ENCODE measurements around the gene FKBP5. TPM values are rescaled to one million over a fixed set of nuclear protein-coding genes. Genes with fewer than 3 reads are reported as not detected.

Gene FKBP5
- 10 to 100 TPM; 27.0 to 53.3 TPM for total RNA-seq
- 22.6 TPM for polyA plus RNA-seq (2013, experiment 1 of 2)
- 22.4 TPM for polyA plus RNA-seq (2013, experiment 2 of 2)
- long read RNA-seq, experiment 1, partial matches to known transcripts: 10 of 41 reads
- long read RNA-seq, experiment 1, other reads (novel, unspliced or antisense): 31 of 41 reads
- long read RNA-seq, experiment 2, transcript FKBP5-201 (11 exons, 3,772 nt): major isoform, 277 of 334 reads
- long read RNA-seq, experiment 2, partial matches to known transcripts: 19 of 334 reads
- long read RNA-seq, experiment 2, other reads (novel, unspliced or antisense): 37 of 334 reads
- long read RNA-seq, experiment 3, transcript FKBP5-201 (11 exons, 3,772 nt): major isoform, 150 of 168 reads
- long read RNA-seq, experiment 3, partial matches to known transcripts: 5 of 168 reads
- long read RNA-seq, experiment 3, other reads (novel, unspliced or antisense): 13 of 168 reads
- long read RNA-seq, experiment 4, transcript FKBP5-201 (11 exons, 3,772 nt): major isoform, 14 of 27 reads
- long read RNA-seq, experiment 4, partial matches to known transcripts: 6 of 27 reads
- long read RNA-seq, experiment 4, other reads (novel, unspliced or antisense): 7 of 27 reads

DNA sequence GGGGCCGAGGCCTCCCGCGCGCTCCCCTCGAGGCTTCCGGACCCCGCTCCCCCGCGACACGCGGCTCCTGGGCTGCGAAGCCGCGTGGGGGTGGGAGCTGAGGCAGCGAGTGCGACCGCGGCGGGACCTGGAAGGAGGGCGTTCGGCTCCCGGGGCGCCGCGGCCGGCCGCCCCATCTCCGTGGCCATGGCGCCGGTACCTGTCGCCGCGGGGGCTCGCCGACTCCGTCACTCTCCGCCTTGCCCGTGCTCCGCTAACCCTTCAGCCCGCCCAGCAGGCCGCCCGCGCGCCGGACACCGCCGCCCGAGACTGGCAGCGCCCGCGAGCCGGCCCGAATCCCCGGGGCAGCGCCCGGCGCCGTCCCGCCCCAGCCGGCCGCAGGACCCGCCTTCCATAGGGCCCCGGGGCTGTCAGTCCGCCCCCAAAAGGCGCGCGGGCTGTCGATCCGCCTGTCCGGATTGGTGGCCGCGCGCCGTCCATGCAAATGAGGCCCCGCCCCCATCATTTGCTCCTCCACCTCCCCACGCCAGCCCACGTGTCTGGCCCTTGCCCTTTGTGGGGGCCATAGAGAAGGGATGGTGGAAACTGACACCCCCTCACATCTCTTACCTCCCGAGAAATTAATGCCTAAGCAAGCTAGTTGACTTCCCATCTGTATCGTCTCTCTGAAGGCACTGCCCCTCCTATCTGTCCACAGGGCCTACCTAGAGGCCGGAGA is at the start of gene FKBP5:
Gene FKBP5 (minus strand): TSS at position 311 of the 718 bp plus-strand sequence. CDS start 46,091 bp downstream, outside the sequence.
- H3K27ac ChIP-seq (ENCODE audit: low read depth, low read length): no peak within 1 kb of the TSS

DNA sequence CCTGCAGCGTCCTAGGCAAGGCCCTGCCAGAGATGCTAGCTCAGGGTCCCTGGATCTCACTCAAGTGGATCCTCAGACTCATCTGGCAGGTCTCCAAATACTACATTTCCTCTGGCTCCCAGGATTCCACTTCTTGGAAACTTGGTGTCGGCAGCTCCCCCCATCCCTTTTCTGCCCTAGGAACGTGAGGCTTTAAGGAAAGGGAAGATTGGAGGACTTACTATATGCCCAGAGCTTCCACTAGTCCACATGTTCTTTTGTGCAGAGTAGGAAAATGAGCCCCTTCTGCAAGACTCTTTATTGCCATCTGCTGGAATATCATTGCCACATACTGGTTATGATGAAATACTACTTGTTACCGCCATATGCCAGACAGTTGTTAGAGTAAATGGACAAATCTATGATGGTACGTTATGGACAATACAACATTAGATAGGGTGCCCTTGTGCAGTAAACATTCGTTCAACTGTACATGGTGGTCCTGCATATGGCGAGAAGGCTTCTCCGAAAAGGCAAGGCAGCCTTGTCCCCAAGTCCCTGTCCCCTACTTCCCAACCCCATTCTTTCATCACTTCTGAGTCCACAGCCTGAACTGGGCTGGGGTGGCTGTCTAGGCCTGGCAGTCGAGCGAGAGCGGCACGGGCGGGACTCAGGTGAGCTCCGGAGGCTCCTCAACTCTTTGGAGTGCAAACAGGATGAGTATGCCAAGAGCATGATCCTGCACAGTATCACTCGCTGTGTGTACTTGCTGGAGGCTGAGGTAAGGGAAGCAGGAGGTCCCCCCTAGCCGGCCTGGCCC is 48.9 kb upstream of the FKBP5 start:
- peak; percentile 46 for DNase-seq
- TF ChIP-seq, protein P1, sequence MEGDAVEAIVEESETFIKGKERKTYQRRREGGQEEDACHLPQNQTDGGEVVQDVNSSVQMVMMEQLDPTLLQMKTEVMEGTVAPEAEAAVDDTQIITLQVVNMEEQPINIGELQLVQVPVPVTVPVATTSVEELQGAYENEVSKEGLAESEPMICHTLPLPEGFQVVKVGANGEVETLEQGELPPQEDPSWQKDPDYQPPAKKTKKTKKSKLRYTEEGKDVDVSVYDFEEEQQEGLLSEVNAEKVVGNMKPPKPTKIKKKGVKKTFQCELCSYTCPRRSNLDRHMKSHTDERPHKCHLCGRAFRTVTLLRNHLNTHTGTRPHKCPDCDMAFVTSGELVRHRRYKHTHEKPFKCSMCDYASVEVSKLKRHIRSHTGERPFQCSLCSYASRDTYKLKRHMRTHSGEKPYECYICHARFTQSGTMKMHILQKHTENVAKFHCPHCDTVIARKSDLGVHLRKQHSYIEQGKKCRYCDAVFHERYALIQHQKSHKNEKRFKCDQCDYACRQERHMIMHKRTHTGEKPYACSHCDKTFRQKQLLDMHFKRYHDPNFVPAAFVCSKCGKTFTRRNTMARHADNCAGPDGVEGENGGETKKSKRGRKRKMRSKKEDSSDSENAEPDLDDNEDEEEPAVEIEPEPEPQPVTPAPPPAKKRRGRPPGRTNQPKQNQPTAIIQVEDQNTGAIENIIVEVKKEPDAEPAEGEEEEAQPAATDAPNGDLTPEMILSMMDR (conservative IDR thresholded peaks at IDR 0.05): peak; percentile 63
- no peak overlapping the region for H3K9ac ChIP-seq (ENCODE audit: extremely low read depth, low read length, poor library complexity, severe bottlenecking)
- no peaks in the 10 kb centered on the region for H3K9me3 ChIP-seq (ENCODE audit: control insufficient read depth, low read length)
- peaks cover 3% of the 10 kb centered on the region for H3K4me1 ChIP-seq (ENCODE audit: control insufficient read depth, insufficient read depth, low read length)
- H3K4me3 ChIP-seq (ENCODE audit: low read length): no peak overlapping the region
- 91% methylated on average over 8 to 16 of the region's 16 CpGs for WGBS, 2 experiments (ENCODE audit: insufficient coverage in 1 of 2, insufficient read length in 1 of 2)
- H3K36me3 ChIP-seq (ENCODE audit: control insufficient read depth, insufficient read depth, low read length): no peaks in the 10 kb centered on the region
- Mint-ChIP-seq H3K4me3 (no peak overlapping the region), H3K27me3 (ENCODE audit: insufficient read depth) (peaks cover 5% of the 10 kb centered on the region), H3K4me1 (peaks cover 27% of the 10 kb centered on the region), H3K36me3 (ENCODE audit: low read depth) (no peaks in the 10 kb centered on the region), H3K9me3 (no peaks in the 10 kb centered on the region), H3K27ac (no peak overlapping the region)
- no peak overlapping the region for H3K27ac ChIP-seq (ENCODE audit: low read depth, low read length)
- H3K27me3 ChIP-seq (ENCODE audit: control insufficient read depth, insufficient read depth, low read length, poor library complexity, severe bottlenecking): no peaks in the 10 kb centered on the region

More for the DNA sequence above, at the start of gene FKBP5:
- peaks cover 4% of the 10 kb centered on the region for H3K4me1 ChIP-seq (ENCODE audit: control insufficient read depth, insufficient read depth, low read length)
- Mint-ChIP-seq H3K9me3 (no peaks in the 10 kb centered on the region), H3K4me3 (peak within 1 kb of the TSS; percentile 68), H3K4me1 (peaks cover 7% of the 10 kb centered on the region), H3K36me3 (ENCODE audit: low read depth) (no peaks in the 10 kb centered on the region), H3K27ac (no peak within 1 kb of the TSS), H3K27me3 (ENCODE audit: insufficient read depth) (peaks cover 10% of the 10 kb centered on the region)
- no peaks in the 10 kb centered on the region for H3K36me3 ChIP-seq (ENCODE audit: control insufficient read depth, insufficient read depth, low read length)
- WGBS, 2 experiments (ENCODE audit: insufficient coverage in 1 of 2, insufficient read length in 1 of 2): 2 to 6% methylated on average over 20 to 80 of the region's 80 CpGs
- H3K27me3 ChIP-seq (ENCODE audit: control insufficient read depth, insufficient read depth, low read length, poor library complexity, severe bottlenecking): peaks cover 12% of the 10 kb centered on the region
- peak within 1 kb of the TSS; percentile 28 for H3K9ac ChIP-seq (ENCODE audit: extremely low read depth, low read length, poor library complexity, severe bottlenecking)
- no peaks in the 10 kb centered on the region for H3K9me3 ChIP-seq (ENCODE audit: control insufficient read depth, low read length)
- TF ChIP-seq, protein P1 (conservative IDR thresholded peaks at IDR 0.05): no peak
- peak; percentile 96 for DNase-seq
- peak within 1 kb of the TSS; percentile 91 for H3K4me3 ChIP-seq (ENCODE audit: low read length)

DNA sequence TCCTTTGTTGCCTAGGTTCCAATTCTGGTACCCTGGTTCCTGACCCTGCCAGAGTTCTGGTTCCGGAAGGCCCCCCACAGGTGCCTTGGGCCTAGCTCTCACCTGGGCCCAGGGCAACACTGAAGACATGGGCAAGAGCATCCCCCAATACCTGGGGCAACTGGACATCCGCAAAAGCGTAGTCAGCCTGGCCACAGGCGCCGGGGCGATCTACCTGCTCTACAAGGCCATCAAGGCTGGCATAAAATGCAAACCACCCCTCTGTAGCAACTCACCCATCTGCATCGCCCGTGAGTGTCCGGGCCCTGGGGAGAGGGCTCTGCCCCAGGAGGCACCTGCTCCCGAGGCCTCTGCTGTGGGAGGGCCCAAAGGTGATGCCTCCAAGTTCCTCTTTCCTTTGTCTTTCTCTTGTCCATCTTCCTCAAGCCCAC is 48.3 kb upstream of the FKBP5 start, which contains the start of gene ARMC12:
Gene ARMC12 (plus strand): TSS at position 51 of the 431 bp plus-strand sequence. CDS start 77 bp downstream, at position 128.
- peaks cover 31% of the 10 kb centered on the region for H3K4me1 Mint-ChIP-seq
- H3K9me3 Mint-ChIP-seq: no peaks in the 10 kb centered on the region
- TF ChIP-seq, protein P1 (conservative IDR thresholded peaks at IDR 0.05): no peak
- 93 to 97% methylated on average over 6 to 10 of the region's 10 CpGs for WGBS, 2 experiments (ENCODE audit: insufficient coverage in 1 of 2, insufficient read length in 1 of 2)
- no peak within 1 kb of the TSS for H3K27ac Mint-ChIP-seq
- Histone ChIP-seq H3K27ac (ENCODE audit: low read depth, low read length) (no peak within 1 kb of the TSS), H3K9ac (ENCODE audit: extremely low read depth, low read length, poor library complexity, severe bottlenecking) (no peak within 1 kb of the TSS), H3K4me3 (ENCODE audit: low read length) (no peak within 1 kb of the TSS), H3K36me3 (ENCODE audit: control insufficient read depth, insufficient read depth, low read length) (no peaks in the 10 kb centered on the region), H3K9me3 (ENCODE audit: control insufficient read depth, low read length) (no peaks in the 10 kb centered on the region), H3K4me1 (ENCODE audit: control insufficient read depth, insufficient read depth, low read length) (peaks cover 5% of the 10 kb centered on the region), H3K27me3 (ENCODE audit: control insufficient read depth, insufficient read depth, low read length, poor library complexity, severe bottlenecking) (no peaks in the 10 kb centered on the region)
- no peak for DNase-seq
- peaks cover 5% of the 10 kb centered on the region for H3K27me3 Mint-ChIP-seq (ENCODE audit: insufficient read depth)
- H3K4me3 Mint-ChIP-seq: no peak within 1 kb of the TSS
- H3K36me3 Mint-ChIP-seq (ENCODE audit: low read depth): no peaks in the 10 kb centered on the region
